Adrenal gland (tissue), 12 donors: Measurements from ENCODE around the gene SEC14L5. TPM values are rescaled to one million over a fixed set of nuclear protein-coding genes. Genes with fewer than 3 reads are reported as not detected.

ENCODE experiments used
- DNase-seq, 7 donors: peaks; one replicate each; pipeline ENCODE4 v3.0.0-alpha.2; 2019 to 2020
- H3K27ac ChIP-seq, 5 donors: fragments of 200-600 bp; sonication (generic) in 4 of 5; 1 replicate in 3 of 5; 2 replicates in 2 of 5; pipeline versions ENCODE4 v1.5.1 to v1.8.0; 2016 to 2020; ENCODE audit warnings: mild to moderate bottlenecking in 1 of 5
- H3K27me3 ChIP-seq: fragments of 200-600 bp; 2 replicates; pipeline ENCODE4 v1.8.0; 2021
- H3K36me3 ChIP-seq, 2 donors: fragments of 200-600 bp; replicated peaks in 1 of 2; 1 replicate in 1 of 2; 2 replicates in 1 of 2; pipeline versions ENCODE4 v1.5.1 to v1.8.0; 2018 to 2022
- H3K4me1 ChIP-seq, 2 donors: fragments of 200-600 bp; replicated peaks in 1 of 2; 1 replicate in 1 of 2; 2 replicates in 1 of 2; pipeline versions ENCODE4 v1.5.1 to v1.8.0; 2018 to 2021
- H3K4me3 ChIP-seq, 4 donors: fragments of 200-600 bp; sonication (generic) in 3 of 4; one replicate each; pipeline ENCODE4 v1.5.1; 2016 to 2018
- H3K9me3 ChIP-seq, 3 donors: fragments of 200-600 bp; sonication (generic) in 1 of 3; replicated peaks in 1 of 3; 1 replicate in 2 of 3; 2 replicates in 1 of 3; pipeline versions ENCODE4 v1.5.1 to v1.8.0; 2016 to 2021
- POLR2A ChIP-seq, 2 donors: fragments of 450-650 bp; IDR thresholded peaks; one replicate each; pipeline ENCODE4 v1.6.1; 2017; ENCODE audit warnings: antibody characterized with exemption in 2 of 2, mild to moderate bottlenecking in 2 of 2, moderate library complexity in 1 of 2
- WGBS, 4 donors: extraction: QIAGEN DNeasy Blood & Tissue Kit in 2 of 4; methylation state at CpG; one replicate each; pipeline versions ENCODE4 v1.1.5 to v1.1.7; 2013 to 2017; 5-methylcytosine and 5-hydroxymethylcytosine counted together
- intact Hi-C, 2 donors: fragments of 100-400 bp; cut with DNase I; formaldehyde crosslinking; loops; one replicate each; pipeline versions ENCODE4 v1.14.1 to v1.15.0; 2022 to 2023
- polyA plus RNA-seq, 3 donors: library from polyadenylated mRNA; stranded (reverse); fragments of 200-250 nt in 2 of 3; fragments of 350-450 nt in 1 of 3; fragmentation: Illumina TruSeq in 1 of 3; extraction: RNeasy Lipid Tissue Mini Kit (QIAGEN cat#74804) in 1 of 3; gene quantifications; one replicate each; pipeline ENCODE4 v1.2.3, GENCODE V29; 2013 to 2014
- total RNA-seq, 9 donors: library from RNA; depleted of rRNA in 4 of 9; stranded (reverse); fragments of >200 nt in 4 of 9; fragments of 120-200 nt in 1 of 9; fragmentation: NEBNext Ultra II Directional in 1 of 9; extraction: Animal tissue kit (Norgen Biotek cat#: 25700) in 1 of 9; gene quantifications; one replicate each; pipeline versions ENCODE4 v1.1.0 to v1.2.4, GENCODE V29; 2013 to 2023
- TF ChIP-seq, protein P1 (sequence below), 6 experiments: fragments of 450-650 bp in 4 of 6; fragments of 200-600 bp in 2 of 6; sonication (generic) in 1 of 6; IDR thresholded peaks; 1 replicate in 5 of 6; 2 replicates in 1 of 6; pipeline versions ENCODE4 v1.5.1 to v1.8.0; 2016 to 2021; ENCODE audit warnings: antibody characterized with exemption in 6 of 6, mild to moderate bottlenecking in 2 of 6, moderate library complexity in 1 of 6
- donor health status: healthy with polysubstance abuse.
- donor health status: Bipolar disorder and iron deficiency.
- donor health status: DM: yes; HTN: yes; CAD: no.
- donor health status: DM: no; HTN: no; CAD: no.
- donor health status: DM: no; HTN: no; CAD: no.
- donor health status: DM: yes; HTN: yes; CAD: no.

SEC14L5 gene
- total and polyA plus RNA-seq, 12 donors, result 0.12 to 1.8 (median 0.69) TPM

DNA sequence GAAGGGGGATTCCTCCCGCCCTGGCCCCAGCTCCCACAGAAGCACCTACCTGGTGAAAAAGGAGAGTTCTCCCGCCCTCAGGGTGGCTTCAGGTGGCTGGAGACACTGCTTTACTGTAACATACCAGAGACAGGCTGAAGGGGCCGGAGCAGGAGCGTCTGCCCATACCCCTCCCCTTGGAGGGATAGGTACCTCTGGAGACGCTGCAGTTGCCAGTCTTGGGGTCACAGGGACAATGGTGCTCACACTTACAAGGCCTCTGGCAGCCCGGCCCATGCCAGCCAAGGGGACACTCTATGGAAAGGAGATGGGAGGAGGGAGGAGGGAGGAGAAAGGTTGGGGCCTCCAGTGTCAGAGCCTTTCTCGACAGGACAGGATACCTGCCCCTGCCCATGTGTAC, 69.0 kb downstream of the SEC14L5 start:
- H3K9me3 ChIP-seq, result no peaks in the 10 kb centered on the region
- H3K4me3 ChIP-seq, result no peak overlapping the region
- TF ChIP-seq POLR2A (IDR thresholded peaks at IDR 0.05), result no peak
- TF ChIP-seq, protein P1, sequence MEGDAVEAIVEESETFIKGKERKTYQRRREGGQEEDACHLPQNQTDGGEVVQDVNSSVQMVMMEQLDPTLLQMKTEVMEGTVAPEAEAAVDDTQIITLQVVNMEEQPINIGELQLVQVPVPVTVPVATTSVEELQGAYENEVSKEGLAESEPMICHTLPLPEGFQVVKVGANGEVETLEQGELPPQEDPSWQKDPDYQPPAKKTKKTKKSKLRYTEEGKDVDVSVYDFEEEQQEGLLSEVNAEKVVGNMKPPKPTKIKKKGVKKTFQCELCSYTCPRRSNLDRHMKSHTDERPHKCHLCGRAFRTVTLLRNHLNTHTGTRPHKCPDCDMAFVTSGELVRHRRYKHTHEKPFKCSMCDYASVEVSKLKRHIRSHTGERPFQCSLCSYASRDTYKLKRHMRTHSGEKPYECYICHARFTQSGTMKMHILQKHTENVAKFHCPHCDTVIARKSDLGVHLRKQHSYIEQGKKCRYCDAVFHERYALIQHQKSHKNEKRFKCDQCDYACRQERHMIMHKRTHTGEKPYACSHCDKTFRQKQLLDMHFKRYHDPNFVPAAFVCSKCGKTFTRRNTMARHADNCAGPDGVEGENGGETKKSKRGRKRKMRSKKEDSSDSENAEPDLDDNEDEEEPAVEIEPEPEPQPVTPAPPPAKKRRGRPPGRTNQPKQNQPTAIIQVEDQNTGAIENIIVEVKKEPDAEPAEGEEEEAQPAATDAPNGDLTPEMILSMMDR (IDR thresholded peaks at IDR 0.05), result no peak
- peaks cover 0 to 20% of the 10 kb centered on the region in 2 donors for H3K36me3 ChIP-seq
- intact Hi-C loops, result loop anchor here in 1 of 2 donors (10.0 kb wide), 1 partner anchor 62 kb away; no protein-coding TSS in a partner anchor
- 91 to 92% (median 91%) methylated on average over 6 to 7 of the region's 7 CpGs for WGBS, 4 donors
- DNase-seq, result no peak
- H3K4me1 ChIP-seq, result no peaks in the 10 kb centered on the region
- H3K27ac ChIP-seq, result no peak overlapping the region
- H3K27me3 ChIP-seq, result no peaks in the 10 kb centered on the region

DNA sequence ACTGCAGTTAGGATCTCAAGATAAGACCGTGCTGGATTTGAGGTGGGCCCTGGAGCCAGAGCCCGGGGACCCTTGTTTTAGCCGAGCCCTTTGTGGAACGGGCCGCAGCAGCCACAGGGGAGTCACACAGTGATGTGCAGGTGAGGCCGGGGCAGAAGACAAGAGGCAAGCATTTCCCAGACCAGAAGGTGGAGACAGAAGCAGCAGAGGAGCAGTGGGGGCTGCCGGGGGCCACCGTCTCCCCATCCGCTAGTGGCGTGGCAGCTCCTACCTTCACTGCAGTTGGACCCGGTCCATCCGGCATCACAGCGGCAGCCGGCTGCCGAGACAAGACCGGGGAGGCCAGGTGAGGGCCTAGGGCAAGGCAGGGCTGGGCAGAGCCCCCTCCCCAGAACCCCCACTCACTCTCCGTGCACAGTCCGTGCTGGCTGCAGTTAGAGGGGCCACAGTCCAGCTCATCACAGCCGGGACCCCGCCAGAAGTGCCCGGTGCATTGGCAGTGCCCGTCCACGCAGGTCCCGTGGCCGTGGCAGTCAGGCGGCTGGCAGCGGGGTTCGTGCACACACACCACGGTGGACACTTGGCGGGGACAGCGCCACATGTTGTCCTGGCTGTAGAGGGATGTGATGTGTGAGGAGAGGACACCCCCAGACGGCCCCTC, 69.6 kb downstream of the SEC14L5 start:
- Histone ChIP-seq H3K9me3 (no peaks in the 10 kb centered on the region), H3K27ac (no peak overlapping the region), H3K27me3 (no peaks in the 10 kb centered on the region), H3K36me3 (peaks cover 0 to 20% of the 10 kb centered on the region in 2 donors), H3K4me1 (peaks cover 0 to 3% of the 10 kb centered on the region in 2 donors), H3K4me3 (no peak overlapping the region)
- DNase-seq, result no peak
- intact Hi-C loops, result loop anchor here in 1 of 2 donors (10.0 kb wide), 1 partner anchor 63 kb away; no protein-coding TSS in a partner anchor
- 82 to 95% (median 92%) methylated on average over 7 to 32 of the region's 32 CpGs for WGBS, 4 donors
- TF ChIP-seq POLR2A (IDR thresholded peaks at IDR 0.05), result no peak
- TF ChIP-seq, protein P1 (IDR thresholded peaks at IDR 0.05), result no peak

DNA sequence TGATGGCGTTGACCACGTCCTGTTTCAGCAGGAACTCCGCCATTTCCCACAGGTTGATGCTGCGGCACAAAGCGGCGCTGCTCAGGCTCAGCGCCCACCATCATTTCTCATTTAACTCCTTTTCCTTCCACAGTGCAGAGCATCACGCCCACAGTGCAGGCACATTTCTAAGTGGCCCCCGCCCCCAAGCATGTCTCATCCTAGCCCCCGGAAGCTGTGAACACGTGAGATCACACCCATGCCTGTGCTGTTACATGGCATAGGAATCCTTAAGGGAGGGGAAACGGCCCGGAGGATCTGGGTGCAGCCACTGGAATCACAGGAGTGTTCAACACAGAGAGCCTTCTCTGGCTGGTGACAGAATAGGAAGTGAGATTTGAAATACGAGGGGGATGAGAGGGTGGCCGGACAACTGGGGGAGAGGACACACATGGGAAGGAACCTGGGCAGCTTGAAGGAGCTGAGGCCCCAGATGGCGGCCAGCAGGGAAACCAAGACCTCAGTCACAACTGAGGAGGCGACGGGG, 70.9 kb downstream of the SEC14L5 start:
- no peak for DNase-seq
- intact Hi-C loops, result loop anchor here in 1 of 2 donors (10.0 kb wide), 1 partner anchor 64 kb away; no protein-coding TSS in a partner anchor
- Histone ChIP-seq H3K9me3 (no peaks in the 10 kb centered on the region), H3K27me3 (no peaks in the 10 kb centered on the region), H3K36me3 (peaks cover 0 to 20% of the 10 kb centered on the region in 2 donors), H3K27ac (no peak overlapping the region), H3K4me1 (peaks cover 0 to 9% of the 10 kb centered on the region in 2 donors), H3K4me3 (no peak overlapping the region)
- no peak for TF ChIP-seq POLR2A (IDR thresholded peaks at IDR 0.05)
- TF ChIP-seq, protein P1 (IDR thresholded peaks at IDR 0.05), result no peak
- WGBS, 4 donors, result 90 to 91% (median 91%) methylated on average over 15 to 18 of the region's 18 CpGs

DNA sequence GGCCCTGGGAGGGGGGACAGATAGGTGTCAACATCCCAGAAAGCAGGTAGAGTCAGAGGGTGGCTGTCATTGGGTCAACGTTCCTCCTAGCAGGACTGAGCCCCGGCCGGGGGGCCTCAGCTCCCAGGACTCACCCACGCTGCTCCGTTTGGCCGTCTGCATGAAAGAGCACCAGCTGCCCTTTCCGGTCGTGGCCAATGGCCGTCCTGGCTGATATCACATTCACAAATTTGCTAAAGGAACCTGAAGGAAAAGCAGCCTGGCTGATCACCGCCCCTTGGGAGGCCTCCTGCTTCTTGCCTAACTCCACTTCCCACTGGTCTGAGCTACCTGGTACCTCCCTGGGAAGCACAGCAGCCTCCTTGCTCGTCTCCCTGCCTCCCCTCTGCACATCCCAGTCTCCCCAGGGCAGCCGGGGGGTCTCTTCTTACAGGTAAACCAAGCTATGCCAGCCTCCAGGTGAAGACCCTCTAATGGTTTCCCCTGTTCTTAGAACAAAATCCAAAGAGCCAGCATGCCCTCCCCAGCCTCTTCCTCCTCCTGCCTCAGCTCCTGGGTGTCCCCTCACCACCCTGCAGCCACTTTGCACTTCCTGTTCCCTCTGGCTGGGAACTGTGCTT, 72.2 kb downstream of the SEC14L5 start:
- H3K27me3 ChIP-seq, result no peaks in the 10 kb centered on the region
- intact Hi-C loops, result loop anchor here in 1 of 2 donors (5.0 kb wide), 1 partner anchor 73 kb away; the partner anchor contains the start of gene SEC14L5
- 85 to 100% (median 88%) methylated on average over 6 to 12 of the region's 12 CpGs for WGBS, 4 donors
- no peak for TF ChIP-seq POLR2A (IDR thresholded peaks at IDR 0.05)
- TF ChIP-seq, protein P1 (IDR thresholded peaks at IDR 0.05), result no peak
- H3K9me3 ChIP-seq, result no peaks in the 10 kb centered on the region
- peaks cover 0 to 20% of the 10 kb centered on the region in 2 donors for H3K36me3 ChIP-seq
- no peak for DNase-seq
- no peak overlapping the region for H3K4me3 ChIP-seq
- H3K27ac ChIP-seq, result no peak overlapping the region
- peaks cover 0 to 16% of the 10 kb centered on the region in 2 donors for H3K4me1 ChIP-seq
